OCI-LY1 (cell line): ENCODE data around the gene TET3.

ENCODE experiments used
- EZH2 ChIP-seq: fragments of 200-600 bp; sonication (generic), shearing (Covaris generic); IDR thresholded peaks from 2 replicates; pipeline ENCODE4 v1.8.0; 2017; ENCODE audit warnings: borderline replicate concordance, mixed run types, mild to moderate bottlenecking, antibody characterized with exemption, low read length, moderate library complexity, mixed read lengths
- TF ChIP-seq, protein P1 (sequence below): fragments of 200-600 bp; sonication (generic), shearing (Covaris generic); IDR thresholded peaks from 2 replicates; pipeline ENCODE4 v1.5.1; 2017; ENCODE audit warnings: mild to moderate bottlenecking, antibody characterized with exemption, low read length, moderate library complexity, mixed read lengths

DNA sequence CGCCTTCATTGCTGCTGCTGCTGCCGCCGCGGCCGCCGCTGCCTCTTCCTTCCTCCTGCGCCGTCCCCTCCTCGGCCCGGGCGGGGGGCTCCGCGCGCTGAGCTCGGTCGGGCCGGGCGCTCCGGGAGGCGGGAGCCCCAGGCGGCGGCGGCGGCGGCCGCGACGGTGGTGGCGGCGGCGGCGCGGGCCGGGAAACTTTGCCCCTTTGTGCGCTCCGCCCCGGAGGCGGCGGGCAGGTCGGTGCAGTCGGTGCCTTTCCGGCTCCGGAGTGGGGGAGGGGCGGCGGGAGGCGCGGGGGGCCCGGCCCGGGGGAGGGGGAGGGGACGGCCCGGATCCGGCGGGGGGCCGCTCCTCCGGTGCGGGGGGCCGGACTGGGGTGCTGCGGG lies 205 bp downstream of the TET3 start:
- TF ChIP-seq, protein P1, sequence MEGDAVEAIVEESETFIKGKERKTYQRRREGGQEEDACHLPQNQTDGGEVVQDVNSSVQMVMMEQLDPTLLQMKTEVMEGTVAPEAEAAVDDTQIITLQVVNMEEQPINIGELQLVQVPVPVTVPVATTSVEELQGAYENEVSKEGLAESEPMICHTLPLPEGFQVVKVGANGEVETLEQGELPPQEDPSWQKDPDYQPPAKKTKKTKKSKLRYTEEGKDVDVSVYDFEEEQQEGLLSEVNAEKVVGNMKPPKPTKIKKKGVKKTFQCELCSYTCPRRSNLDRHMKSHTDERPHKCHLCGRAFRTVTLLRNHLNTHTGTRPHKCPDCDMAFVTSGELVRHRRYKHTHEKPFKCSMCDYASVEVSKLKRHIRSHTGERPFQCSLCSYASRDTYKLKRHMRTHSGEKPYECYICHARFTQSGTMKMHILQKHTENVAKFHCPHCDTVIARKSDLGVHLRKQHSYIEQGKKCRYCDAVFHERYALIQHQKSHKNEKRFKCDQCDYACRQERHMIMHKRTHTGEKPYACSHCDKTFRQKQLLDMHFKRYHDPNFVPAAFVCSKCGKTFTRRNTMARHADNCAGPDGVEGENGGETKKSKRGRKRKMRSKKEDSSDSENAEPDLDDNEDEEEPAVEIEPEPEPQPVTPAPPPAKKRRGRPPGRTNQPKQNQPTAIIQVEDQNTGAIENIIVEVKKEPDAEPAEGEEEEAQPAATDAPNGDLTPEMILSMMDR: no peak
- no peak for TF ChIP-seq EZH2
